Stimulated activated CD4-positive, alpha-beta T cell treated with anti-CD3 and anti-CD28 coated beads, TNF-alpha, amount 100 ng/mL, for 4 hours (primary cell): ENCODE data around the gene ENTREP3.
"Not testable (repeated sequence)": the region's sequence is repeated elsewhere in the genome, so short reads cannot be mapped to it uniquely, and the experiment has no call there.

Experiments used
- DNase-seq, 3 experiments: peaks; one replicate each; pipeline ENCODE4 v3.0.0-alpha.2; 2020; ENCODE audit warnings: low read depth in 3 of 3

The ENTREP3 gene

GRCh38 chr1:155223047-155223446 is 32.2 kb downstream of the ENTREP3 start:
- no peak for DNase-seq

DNA sequence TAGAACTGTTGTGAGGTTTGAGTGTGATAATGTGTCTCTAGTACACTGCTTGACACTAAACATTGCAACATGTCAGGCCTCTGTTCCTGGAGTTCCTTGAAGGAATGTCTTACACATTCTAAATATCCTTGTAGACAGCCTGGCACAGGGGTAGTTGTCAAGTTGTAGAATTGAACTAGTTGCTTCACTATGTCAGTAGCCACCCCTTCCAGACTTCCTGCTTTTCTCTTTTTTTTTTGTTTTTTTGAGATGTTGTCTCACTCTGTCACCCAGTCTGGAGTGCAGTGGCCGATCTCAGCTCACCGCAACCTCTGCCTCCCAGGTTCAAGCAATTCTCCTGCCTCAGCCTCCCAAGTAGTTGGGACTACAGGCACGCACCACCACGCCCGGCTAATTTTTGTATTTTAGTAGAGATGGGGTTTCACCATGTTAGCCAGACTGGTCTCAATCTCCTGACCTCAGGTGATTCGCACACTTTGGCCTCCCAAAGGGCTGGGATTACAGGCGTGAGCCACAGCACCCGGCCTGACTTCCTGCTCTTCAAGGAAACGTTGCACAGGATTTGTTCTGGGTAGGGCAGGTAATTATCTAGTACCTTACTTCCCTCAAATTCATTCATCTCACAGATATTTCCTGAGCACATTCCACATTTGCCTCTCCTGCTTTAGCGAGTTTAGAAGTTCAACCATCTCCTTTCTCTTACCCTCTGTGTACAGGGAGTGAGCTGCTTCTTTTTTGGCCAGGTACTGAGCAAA is 34.9 kb downstream of the ENTREP3 start:
- DNase-seq = not testable (repeated sequence)

DNA sequence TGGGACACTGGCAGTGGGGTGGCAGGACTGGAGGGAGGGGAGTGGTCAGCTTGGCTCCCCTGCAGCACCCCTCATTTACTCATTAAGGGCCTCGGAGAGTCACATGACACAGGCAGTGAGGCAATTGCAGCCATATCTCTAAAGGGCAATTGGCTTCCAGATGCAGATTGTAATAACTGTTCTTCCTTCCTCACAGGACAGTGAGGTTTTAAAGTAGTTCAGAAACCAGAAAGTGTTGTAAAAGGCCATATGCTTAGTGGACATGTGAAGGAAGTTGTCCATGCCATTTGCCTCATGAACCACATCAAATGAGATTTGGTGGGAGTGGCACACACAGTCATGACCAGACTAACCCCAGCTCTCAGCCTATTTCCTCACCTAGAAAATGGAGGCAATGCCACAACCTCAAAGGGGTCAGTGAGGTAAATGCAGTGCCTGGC is 35.7 kb downstream of the ENTREP3 start:
- DNase-seq = no peak

- no peak for DNase-seq
These were observed 36.3 kb downstream of the ENTREP3 start for GRCh38 chr1:155218854-155219591.

DNA sequence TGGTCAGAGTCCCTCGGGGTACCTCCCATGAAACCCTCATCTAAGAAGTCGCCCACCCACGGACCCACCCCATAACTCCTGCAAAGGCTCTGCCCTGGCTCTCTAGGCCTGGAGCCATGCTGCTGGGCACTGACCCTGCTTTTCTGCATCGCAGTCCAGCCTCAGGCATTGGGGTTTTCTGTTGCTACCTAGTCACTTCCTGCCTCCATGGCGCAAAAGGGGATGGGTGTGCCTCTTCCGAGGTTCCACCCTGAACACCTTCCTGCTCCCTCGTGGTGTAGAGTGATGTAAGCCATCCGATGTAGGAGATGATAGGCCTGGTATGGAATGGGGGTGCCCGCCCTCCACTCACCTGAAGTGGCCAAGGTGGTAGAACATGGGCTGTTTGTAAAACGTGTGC is 40.6 kb downstream of the ENTREP3 start:
- DNase-seq = not testable (repeated sequence)

DNA sequence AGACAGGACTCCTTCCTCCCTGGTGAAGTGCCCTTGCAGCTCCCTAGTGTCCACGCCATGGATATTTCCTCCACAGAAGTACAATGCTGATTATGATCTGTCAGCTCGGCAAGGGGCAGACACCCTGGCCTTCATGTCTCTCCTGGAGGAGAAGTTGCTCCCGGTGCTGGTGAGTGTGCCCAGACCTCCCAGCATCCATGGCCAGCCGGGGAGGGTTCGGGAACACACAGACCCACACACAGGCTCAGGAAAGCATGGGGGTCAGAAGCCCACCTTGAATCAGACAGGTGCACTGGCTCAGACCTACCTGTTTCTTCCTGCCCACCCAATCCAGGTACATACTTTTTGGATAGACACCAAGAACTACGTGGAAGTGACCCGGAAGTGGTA is 43.2 kb downstream of the ENTREP3 start:
- DNase-seq = not testable (repeated sequence)

DNA sequence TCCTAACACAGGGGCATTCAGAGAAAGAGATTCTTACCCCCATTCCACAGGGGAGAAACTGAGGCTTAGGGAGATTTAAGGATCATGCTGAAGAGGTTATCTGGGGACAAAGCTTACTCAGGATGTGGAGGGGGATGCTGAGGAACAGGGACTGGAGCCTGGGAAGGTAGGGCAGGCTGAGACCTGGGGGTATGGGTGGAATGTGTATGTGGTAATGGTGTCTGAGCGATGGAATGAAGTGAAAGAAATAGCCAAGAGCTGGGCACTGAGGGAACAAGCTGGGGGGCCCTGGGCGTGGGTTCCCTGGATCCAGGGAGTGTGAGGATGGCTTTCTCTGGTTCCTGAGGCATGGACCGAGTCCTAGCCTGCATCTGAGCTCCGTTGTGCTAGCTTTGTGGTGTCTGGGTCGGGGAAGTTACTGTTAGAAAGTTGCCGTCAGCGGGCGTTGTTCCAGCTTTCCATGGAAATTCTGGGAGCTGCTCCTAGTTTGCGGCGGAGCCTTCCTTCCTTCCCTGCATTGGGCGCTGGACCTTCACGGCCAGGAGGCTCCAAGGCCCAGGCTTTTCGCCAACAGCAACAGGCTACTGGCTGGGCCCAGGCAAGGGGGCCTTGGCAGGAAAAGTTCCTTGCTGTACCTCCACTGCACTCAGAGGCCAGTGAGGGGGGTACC is 43.8 kb downstream of the ENTREP3 start:
- DNase-seq = not testable (repeated sequence)

DNA sequence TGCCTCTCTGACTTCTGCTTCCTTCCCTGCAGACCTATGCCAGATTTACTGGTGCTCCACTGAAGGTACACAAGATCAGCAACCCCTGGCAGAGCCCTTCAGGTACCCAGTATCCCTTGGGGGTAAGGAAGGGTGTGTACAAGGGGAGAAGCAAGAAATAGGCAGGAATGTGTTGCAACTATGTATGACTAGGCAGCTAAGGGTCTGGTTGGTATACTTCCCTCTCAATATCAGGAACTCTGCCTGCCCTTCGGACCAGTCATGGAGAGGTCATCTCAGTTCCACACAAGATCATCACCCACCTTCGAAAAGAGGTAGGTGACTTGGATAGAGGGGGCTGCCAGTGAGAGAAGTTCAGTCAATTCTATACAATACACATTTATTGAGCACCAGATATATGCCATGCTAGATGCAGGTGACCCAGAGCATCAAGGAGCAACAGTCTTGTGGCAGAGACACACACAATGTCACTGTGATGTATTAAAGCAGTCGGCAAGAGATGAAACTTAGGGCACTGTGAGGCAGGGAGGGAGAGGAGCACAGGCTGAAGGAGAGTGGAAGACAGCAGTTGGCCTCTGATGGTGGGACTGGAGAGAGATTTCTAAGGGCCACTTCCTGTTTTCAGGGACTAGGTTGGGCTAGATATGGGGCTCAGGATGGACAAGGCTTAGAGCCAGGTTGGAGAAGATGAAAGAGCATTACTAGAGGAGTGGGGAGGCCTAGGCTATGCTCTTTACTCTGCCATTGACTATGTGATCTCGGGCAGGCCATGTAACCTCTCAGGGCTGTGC is 44.8 kb downstream of the ENTREP3 start:
- DNase-seq = no peak

DNA sequence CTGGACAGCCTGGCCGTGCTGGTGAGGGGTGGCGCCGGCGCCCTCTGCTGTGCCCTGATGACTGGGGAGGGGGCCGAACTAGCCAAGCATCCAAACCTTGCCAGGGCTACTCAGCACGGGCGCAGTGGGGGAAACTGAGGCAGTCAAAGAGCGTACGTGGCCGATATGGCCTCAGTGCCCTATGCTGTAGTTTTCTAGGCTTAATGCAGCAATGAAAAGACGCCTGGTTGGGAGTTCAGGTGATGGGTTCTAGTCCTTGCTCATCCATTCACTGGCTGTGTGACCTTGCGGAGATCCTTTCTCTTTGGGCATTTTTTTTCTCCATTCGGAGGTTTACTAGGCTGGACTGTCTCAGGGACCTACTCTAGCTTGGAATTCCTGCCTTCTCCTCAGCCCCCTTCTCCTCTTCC is 46.0 kb downstream of the ENTREP3 start:
- no peak for DNase-seq

DNA sequence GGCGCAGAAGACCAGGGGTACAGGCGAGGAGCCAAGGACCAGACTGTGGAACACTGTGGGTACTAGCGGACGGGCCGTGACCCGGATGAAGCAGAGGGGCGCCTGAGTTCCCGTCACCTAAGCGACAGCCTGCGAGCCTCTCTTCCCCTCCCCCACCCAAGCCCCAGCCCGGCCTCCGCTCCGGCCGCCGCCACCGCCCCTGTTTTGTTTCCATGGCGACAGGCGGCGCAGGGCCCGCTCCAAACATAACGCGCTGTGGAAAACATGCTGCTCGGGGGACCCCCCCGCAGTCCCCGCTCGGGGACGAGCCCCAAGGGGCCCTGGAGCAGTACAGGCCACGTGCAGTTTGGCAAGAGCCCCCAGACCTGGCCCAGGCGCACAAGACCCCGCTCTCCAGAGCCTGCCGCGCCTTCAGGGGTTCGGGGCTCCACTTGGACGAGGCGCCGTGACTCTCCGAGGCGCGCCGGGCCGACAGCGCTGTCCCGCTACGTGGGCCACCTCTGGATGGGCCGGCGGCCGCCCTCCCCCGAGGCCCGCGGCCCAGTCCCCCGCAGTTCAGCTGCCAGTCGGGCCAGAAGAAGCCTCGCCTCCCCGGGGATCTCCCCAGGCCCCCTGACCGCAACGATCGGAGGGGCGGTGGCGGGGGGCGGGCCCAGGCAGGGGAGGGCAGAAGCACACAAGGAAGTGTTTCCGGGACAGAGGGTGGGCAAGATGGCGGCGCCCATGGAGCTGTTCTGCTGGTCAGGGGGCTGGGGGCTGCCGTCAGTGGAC is 46.6 kb downstream of the ENTREP3 start, which contains the start of gene MTX1:
TSS of gene MTX1 (plus strand) at position 155 of the 771 bp plus-strand sequence. CDS start at position 265, 110 bp downstream.
- DNase-seq = peak; percentile 76 to 77 (median 77)

- no peak for DNase-seq
These were observed 47.3 kb downstream of the ENTREP3 start, which contains the start of gene THBS3 for GRCh38 chr1:155207806-155208540. Gene THBS3 (minus strand): TSS chr1:155207897. CDS start chr1:155207876, 21 bp downstream.

DNA sequence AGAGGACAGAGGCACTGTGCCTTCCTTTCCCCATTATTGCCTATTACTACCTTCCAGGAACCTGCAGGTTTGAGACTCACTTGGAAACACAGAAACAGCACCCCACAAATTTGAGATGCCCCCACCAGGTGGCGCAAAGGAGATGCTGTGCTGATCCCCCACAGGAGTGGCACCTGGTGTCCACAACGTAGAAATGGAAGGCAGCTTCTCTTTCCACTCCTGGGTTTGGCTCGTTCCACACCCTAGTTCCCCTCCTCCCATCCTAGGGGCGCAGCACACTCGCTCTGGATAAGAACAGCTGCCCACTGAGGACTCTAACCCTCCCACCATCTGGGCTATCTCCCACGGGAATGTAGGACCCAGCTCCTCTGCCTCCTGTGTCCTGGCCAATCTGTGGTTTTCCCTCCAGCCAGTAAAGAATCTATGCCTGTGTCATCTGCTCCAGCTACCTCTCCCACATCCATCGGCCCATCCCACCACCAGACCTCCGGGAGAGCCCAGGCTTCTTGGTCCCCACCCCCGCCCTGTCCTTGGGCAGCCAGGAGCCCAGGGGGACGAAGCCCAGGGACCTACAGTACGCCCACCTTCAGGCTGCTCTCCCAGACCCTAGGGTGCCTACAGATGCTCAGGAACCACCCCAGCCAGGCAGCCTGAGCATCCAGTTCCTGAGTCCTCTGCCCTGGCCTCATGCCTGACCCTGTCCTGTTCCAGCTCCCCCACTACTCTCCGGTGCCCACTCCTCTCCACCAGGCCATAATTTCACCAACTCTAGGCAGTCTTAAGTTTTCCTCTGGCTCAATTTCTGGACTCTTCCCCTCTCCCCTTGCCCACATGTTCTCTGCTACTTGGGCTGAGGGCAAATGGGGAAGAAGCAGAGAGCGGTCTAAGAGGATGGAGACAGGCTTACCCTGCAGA is 48.1 kb downstream of the ENTREP3 start:
- DNase-seq = peak; percentile 76 to 85 (median 77)

DNA sequence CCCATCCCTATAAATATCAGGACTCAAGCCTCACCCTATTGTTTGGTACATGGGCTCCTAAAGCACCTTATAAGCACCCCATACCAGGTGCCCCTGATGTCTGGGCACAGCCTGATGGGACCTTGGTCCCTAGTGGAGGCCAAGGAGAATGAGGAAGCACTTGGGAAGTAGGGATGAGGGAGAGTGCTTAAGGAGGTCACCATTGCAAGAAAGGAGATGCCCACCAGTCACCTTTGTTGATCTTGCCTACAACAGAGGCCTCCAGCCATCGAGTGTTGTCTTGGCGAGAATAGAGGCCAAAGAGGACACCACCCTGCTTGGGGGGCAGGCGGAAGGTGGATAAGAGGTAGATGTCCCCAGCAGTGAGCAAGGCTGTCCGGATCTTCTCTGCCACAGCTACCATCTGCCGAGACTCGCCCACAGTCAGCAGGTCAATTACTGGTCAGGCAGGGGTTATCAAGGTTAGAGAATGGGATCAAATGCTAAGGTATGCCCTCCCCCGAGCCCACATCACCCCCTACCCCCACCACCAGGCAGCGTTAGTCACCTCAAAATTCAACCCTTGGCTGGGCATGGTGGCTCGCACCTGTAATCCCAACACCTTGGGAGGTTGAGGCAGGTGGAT is 49.2 kb downstream of the ENTREP3 start:
- no peak for DNase-seq

DNA sequence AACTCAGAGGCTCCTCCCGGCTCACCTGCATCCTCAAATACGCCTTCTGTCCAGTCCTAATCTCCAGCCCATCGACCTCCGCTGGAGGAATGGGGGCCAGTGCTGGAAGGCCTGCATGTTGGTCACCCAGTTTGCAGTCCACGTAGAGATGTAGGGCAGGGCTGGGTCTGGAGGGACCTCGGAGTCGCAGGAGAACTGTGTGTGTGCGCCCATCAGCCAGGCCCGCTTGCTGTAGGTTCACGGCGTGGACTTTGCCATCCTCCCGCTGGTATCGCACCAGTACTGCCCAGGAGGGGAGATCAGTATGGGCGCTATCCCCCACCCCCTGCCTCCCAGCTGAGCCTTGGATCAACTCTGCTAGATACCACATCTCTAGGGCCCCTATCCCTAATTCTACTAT is 50.2 kb downstream of the ENTREP3 start:
- no peak for DNase-seq

DNA sequence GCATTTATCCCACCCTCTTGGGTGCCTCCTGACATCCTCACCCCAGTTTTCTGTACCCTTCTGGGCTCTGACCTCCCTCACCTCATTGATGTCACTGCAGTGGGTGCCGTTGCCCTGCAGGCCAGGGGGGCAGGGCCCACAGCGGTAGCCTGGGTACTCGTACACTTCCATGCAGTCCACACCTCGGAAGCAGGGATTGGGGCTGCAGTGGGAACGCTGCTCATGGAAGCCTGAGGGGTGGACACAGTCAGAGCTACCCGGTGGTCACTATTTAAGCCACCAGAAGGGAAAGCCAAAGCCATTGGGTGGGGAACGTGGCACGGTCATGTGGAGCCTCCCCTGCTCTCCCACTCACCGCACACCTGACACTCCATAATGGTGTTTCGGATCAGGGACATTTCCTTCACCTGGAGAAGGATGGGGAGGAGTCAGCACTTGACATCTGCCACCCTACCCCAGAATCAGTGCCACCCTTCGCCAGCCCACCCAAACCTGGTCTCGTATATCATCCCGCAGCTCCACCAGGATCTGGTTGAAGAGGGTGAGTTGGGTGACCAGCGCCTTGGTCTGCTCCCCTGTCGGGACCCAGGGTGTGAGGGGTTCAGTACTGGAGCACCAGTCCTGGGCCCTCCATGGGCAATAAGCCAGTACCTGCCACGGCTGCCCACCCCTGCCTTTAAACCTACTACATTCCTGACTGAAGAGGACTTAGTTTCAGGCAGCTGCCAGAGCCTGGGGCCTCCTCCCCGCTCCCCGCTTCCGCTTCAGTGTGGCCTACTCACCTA is 52.4 kb downstream of the ENTREP3 start:
- no peak for DNase-seq

DNA sequence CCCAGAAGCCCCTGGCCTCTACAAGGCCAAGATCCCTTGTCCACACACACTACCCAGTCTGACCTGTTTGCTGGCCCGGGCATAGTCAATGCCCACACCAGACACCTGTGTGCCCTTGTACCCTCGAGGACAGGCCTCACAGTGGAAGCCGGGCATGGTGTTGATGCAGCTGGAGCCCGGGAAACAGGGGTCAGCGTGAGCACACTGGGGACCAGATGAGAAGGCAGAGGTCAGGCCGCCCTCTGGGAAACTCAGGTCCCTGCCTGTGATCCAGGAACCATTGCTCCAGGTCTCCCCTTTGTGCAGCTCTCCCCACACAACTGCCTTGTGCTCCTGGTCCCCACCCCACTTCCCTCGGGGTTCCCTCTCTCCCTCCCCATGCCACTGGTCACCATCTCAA is 53.1 kb downstream of the ENTREP3 start:
- DNase-seq = no peak

- DNase-seq = no peak
These were observed 54.4 kb downstream of the ENTREP3 start for GRCh38 chr1:155200920-155201319.

DNA sequence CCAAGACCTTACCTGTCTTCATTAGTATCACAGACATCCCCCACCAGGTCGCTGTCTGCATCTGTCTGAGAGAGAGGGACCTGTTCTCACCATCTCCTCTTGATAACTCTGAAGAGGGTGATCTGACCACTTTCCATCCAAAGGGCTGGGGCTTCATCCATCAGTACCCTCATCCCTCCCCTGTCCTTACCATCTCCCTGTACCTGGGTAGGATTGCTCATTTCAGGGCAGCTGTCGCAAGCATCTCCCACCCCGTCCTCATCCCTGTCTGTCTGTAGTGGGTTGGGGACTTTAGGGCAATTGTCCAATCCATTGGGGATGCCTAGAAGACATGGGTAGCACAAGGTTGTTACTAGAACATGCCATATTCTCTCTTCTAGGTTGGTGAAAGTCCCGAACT is 55.5 kb downstream of the ENTREP3 start:
- DNase-seq = no peak
